NCI-H82 (cell line): Measurements from ENCODE around the gene PIMREG.

ENCODE experiments used
- DNase-seq: peaks from one replicate; lab custom pipeline; 2025; lab: John Stamatoyannopoulos, UW

PIMREG gene

GRCh38 chr17:6498901-6499540 is 54.8 kb downstream of the PIMREG start:
- no peak for DNase-seq
